DMS153 treated with DMSO at 0.1 percent for 48 hours (cell line): Measurements from ENCODE around the gene ABHD12B.
"Not testable (repeated sequence)": the region's sequence is repeated elsewhere in the genome, so short reads cannot be mapped to it uniquely, and the experiment has no call there.

Experiments used
- DNase-seq: peaks from one replicate; lab custom pipeline; 2025; ENCODE audit not compliant: unreplicated experiment; lab: John Stamatoyannopoulos, UW

ABHD12B gene

GRCh38 chr14:50887476-50887875 is 15.6 kb downstream of the ABHD12B start:
- no peak for DNase-seq

GRCh38 chr14:50892255-50892654 is 20.4 kb downstream of the ABHD12B start:
- DNase-seq = no peak

GRCh38 chr14:50896421-50896820 is 24.6 kb downstream of the ABHD12B start:
- not testable (repeated sequence) for DNase-seq

GRCh38 chr14:50897005-50897404 is 25.2 kb downstream of the ABHD12B start:
- DNase-seq = not testable (repeated sequence)

- DNase-seq = no peak
Observed at GRCh38 chr14:50897658-50898175, 25.9 kb downstream of the ABHD12B start.

DNA sequence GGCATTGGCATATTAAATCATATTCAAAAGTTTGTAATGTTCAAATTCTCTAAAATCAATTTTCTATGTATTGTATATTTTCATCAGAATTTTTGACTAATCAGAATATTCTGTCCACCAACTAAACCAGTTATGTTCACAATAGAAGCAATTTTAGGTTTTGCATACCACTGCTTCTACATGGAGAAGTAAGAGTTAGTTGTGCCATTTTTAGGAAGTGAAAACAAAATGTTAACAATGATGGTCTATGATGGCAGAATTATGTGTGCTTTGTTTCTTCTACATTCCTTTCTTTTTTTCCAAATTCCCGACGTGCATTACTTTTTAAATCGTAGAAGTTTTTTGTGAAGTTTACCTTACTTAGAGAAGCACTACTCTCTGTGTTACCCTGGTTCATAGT is 29.5 kb downstream of the ABHD12B start:
- DNase-seq = no peak

GRCh38 chr14:50904719-50905118 is 32.9 kb downstream of the ABHD12B start:
- DNase-seq = no peak

- no peak for DNase-seq
Observed at GRCh38 chr14:50906326-50907065, 34.6 kb downstream of the ABHD12B start.

GRCh38 chr14:50910495-50911420 is 38.9 kb downstream of the ABHD12B start:
- no peak for DNase-seq

- no peak for DNase-seq
Observed at GRCh38 chr14:50917449-50917848, 45.6 kb downstream of the ABHD12B start.

DNA sequence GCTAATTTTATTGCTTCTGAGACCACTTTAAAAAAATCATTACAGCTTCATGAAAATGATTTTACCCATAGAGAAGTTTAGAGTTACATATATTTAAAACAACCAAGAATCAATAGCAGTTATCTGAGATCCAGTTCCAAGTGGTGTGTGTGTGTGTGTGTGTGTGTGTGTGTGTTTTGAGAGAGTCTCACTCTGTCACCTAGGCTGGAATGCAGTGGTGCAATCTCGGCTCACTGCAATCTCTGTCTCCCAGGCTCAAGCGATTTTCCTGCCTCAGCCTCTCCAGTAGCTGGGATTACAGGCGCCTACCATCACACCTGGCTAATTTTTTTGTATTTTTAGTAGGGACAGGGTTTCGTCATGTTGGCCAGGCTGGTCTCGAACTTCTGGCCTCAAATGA is 47.7 kb downstream of the ABHD12B start:
- DNase-seq = not testable (repeated sequence)

GRCh38 chr14:50920482-50921230 is 48.8 kb downstream of the ABHD12B start:
- no peak for DNase-seq

DNA sequence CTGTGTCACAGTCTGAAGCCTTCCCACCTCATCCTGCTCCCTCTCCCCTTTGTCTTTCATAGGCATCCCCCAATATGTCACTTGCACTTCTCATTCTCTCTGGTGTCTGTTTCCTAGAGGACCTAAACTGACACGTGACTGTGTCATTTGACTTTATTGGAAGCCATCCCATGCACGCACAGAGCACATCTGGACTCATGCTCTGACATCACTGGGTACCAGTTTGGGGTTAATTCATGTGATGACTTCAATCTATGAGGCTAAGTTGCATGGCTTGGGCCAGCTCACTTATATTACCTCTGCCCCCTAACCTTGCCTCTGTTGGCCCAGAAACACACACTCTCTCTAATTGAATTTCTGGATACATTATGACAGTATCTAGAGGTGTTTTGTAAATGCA is 51.0 kb downstream of the ABHD12B start:
- no peak for DNase-seq

GRCh38 chr14:50924236-50924635 is 52.4 kb downstream of the ABHD12B start:
- no peak for DNase-seq

DNA sequence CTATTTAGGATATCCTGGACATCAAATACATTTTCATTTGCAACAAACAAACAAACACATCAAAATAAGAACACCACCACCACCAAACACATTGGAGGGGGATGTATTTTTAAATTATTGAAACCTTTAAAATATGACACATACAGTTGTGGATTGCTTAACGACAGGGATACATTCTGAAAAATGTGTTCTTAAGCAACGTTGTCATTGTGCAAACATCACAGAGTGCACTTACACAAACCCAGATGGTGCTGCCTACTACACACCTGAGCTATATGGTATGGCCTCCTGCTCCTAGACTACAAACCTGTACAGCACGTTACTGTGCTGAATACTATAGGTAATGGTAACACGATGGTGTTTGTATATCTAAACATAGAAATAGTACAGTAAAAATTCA is 53.0 kb downstream of the ABHD12B start:
- DNase-seq = no peak

DNA sequence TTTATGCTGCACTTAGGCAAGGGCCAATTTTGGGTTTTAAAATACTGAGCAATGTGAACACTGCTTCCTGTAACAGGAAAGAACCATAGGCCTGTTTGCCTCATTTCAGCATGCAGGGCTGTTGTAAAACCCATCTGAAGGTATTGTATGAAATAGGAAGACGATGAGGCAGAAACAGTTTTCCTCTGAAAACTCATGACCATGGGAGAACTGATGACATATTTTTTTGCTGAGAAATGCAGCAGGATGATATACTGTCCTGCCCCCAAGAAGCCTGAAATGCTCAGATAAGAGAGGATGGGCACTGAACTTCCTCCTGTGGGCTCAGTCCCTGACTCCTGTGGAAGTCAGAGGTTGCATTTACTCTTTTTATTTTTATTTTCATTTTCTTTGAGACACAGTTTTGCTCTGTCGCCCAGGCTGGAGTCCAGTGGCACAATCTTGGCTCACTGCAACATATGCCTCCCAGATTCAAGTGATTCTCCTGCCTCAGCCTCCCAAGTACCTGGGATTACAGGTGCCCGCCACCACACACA is 55.1 kb downstream of the ABHD12B start:
- DNase-seq = no peak

DNA sequence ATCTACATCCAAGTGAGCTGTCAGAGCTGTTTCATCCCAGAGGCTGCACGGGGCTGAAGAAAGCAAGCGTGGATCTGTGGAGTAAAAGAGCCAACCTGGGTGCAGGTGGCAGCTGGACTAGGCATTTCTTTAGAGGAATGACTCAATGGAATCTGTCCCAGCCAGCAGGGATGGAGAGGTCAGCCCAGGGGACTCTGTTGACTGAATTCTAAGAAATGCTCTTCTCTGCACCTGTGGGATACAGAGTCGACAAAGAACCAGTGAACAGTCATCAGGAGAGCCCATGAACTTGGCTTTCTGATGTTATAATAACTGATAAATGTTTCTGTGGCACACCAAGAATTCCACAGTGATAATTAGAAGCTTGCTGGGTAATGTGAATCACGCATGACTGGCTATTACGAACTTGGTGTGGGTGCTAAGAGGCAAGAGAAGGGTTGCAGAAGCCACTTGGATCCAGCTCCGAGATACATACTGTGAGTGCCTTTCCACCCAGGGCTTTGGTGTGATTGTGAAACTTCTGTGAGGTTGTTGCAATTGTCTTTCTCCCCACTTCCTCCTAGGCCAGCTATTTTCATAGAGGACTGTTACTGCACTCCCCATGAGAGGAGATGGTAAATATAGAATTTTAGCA is 56.3 kb downstream of the ABHD12B start:
- DNase-seq = no peak

- no peak for DNase-seq
Observed at GRCh38 chr14:50929506-50929905, 57.7 kb downstream of the ABHD12B start.

DNA sequence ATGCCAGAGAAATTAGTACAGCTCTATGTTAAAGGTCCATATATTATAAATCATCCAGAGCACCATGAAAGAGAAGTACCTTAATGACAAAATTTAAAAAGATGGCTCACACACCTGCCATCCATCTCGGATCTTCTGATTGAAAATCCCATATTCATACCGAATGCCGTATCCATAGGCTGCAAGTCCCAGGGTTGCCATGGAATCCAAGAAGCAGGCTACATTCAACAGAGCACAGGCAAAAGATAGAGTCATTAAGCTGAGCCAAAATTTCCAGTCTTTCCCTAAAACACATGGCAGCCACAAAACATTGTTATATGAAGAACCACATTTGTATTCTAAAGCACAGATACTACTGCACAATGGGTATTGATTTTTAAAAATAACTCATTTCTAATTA is 59.7 kb downstream of the ABHD12B start:
- no peak for DNase-seq

- no peak for DNase-seq
Observed at GRCh38 chr14:50932156-50932555, 60.3 kb downstream of the ABHD12B start.
